HPDE6-E6E7 (cell line): Measurements from ENCODE around the gene ZNF417.
"Not testable (repeated sequence)": the region's sequence is repeated elsewhere in the genome, so short reads cannot be mapped to it uniquely, and the experiment has no call there.

Source experiments
- DNase-seq: peaks from one replicate; pipeline ENCODE4 v3.0.0; 2011; ENCODE audit warnings: missing footprints; ENCODE audit errors: extremely low spot score

Gene ZNF417

GRCh38 chr19:57887195-57887941 lies 29.0 kb downstream of the ZNF417 start:
- no peak for DNase-seq

DNA sequence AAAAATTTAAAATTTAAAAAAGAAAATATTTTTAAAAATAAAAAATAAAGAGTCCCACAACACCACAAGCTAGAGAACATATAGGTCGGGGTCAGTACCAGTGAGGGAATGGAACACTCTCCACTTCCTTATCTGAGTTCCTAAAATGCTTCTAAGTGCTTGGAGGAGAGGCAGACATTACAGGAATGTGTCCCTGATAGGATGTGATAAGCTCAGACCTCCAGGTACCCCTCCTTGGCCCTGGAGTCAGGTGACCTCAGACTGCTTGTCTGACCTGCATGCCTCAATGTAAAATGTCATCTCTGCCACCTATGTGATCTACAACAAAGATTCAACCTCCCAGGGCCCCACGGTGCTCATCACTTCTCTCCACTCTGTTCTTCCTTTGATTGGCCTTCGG lies 30.3 kb downstream of the ZNF417 start:
- no peak for DNase-seq

DNA sequence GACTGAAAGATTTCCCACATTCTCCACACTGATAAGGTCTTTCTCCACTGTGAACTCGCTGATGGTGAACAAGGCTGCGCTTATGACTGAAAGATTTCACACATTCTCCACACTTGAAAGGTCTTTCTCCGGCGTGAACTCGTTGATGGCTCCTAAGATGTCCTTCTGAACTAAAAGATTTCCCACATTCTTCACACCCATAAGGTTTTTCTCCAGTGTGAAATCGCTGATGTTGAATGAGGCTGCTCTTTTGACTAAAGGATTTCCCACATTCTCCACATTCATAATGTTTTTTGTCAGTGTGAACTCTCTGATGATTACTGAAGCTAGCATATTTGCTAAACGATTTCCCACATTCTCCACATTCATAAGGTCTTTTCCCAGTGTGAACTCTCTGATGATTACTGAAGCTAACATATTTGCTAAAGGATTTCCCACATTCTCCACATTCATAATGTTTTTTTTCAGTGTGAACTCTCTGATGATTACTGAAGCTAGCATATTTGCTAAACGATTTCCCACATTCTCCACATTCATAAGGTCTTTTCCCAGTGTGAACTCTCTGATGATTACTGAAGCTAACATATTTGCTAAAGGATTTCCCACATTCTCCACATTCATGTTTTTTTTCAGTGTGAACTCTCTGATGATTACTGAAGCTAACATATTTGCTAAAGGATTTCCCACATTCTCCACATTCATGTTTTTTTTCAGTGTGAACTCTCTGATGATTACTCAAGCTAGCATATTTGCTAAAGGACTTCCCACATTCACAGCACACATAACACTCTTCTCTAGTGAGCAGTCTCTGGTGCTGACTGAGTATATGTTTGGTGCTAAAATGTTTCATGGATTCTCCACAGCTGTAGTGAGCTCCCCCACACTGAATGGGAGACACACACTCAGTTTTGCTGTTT lies 42.3 kb downstream of the ZNF417 start:
- not testable (repeated sequence) for DNase-seq

DNA sequence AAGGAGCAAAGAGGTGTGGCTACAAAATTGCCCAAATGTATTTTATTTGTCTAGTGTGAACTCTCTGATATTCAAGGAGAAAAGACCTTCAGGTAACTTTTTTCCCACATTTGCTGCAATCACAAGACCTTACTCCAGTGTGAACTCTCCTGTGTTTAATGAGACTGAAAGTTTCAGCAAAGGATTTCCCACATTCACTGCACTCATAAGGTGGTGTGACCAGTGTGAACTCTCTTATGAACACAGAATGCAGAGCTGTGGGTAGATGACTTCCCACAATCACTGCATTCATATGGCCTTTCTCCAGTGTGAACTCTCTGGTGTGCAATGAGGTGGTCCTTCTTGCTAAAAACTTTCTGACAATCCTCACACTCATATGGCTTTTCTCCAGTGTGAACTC lies 43.9 kb downstream of the ZNF417 start:
- DNase-seq: no peak

DNA sequence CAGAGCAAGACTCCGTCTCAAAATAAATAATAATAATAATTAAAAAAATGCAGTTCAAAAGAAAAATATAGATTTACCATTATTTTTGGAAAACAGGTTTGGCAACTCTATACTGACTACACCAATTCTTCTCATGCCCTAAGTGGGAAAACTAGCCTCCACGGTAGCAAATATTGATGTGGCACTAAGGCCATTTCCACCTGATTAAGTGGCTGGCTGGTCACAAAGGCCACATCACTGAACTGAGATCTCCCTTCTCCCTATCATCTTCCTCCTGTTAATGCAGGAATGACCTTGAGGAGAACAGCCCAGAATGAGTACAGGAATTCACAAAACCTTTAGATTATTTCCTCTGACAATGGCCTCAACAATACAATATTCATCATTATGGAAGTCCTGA lies 46.2 kb downstream of the ZNF417 start:
- DNase-seq: no peak

DNA sequence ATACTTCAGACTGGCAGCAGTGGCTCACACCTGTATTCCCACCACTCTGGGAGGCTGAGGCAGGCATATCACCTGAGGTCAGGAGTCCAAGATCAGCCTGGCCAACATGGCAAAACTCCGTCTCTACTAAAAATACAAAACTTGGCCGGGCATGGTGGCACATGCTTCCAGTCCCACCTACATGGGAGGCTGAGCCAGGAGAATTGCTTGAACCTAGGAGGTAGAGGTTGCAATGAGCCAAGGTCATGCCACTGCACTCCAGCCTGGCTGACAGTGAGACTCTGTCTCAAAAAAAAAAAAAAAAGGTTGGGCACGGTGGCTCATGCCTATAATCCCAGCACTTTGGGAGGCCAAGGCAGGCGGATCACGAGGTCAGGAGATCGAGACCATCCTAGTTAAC lies 46.7 kb downstream of the ZNF417 start:
- DNase-seq: not testable (repeated sequence)

DNA sequence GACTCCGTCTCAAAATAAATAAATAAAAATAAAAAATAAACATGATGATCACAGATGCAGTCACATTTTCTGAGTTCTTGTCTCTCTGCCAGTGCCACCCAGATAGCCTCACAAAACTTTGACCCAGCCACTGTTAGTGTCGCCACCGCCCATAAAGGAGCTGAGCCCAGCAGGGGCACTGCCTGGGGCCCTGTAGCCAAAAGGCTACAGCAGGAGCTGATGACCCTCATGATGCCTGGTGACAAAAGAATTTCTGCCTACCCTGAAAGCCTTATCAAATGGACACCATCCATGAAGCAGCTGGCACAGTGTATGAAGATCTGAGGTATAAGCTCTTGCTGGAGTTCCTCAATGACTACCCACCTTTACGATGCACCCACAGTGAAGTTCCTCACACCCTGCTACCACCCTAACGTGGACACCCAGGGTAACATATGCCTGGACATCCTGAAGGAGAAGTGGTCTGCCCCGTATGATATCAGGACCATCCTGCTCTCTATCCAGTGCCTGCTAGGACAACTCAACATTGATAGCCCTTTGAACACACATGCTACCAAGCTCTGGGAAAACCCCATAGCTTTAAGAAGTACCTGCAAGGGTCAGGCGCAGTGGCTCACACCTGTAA lies 48.4 kb downstream of the ZNF417 start:
- no peak for DNase-seq
